Stimulated activated CD4-positive, alpha-beta T cell treated with anti-CD3 and anti-CD28 coated beads, TNF-alpha, amount 100 ng/mL, for 1 hour (primary cell): ENCODE results near the gene SRP72.

Experiments used
- DNase-seq, 3 donors: peaks; one replicate each; pipeline ENCODE4 v3.0.0-alpha.2; 2020; ENCODE audit warnings: low read depth in 3 of 3, low spot score in 1 of 3

SRP72 gene

DNA sequence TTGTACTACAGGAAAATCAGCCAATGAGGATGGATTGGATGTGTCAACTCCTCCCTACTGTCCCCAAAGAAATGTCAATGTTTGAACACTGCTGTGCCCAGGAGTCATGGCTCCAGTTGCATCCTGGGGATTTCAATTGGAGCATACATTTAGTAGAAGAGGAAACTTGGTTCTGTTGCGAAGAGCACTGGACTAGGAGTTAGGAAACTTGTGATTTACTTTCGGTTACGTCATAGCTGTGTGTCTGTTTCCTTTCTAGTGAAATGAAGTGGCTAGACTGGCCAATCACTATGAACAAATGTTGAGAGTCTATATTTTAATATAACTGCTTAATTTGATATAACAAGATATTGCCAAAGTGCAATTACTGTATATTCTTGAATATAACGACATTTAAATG is 73.4 kb downstream of the SRP72 start:
- no peak for DNase-seq

DNA sequence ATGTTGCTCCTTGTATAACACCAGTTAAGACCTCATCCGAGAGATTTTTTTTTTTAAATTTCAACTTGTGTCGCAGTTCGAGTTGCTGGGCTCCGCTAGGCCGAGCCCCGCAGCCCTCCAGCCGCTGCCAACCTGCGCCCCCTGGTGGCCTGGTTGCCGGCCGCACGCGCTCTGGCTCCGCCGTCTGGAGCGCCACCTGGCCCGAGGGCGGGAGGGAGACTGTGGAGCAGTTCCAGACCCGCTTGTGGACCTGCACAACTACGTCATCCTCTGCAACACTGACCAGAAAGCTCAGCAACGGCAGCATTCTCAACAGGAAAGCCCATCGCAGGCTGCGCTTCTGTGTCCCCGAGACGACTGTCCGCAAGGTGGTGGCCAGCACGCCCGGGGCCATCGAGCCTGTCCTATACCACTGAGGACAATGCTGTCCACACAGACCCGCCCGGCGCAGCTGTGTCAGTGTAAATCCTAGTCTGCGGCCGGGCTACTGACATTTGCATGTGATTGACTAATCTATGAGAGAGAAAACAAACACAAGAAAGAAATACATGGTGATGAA is 77.2 kb downstream of the SRP72 start:
- DNase-seq: peak; percentile 47 to 86 (median 76)

DNA sequence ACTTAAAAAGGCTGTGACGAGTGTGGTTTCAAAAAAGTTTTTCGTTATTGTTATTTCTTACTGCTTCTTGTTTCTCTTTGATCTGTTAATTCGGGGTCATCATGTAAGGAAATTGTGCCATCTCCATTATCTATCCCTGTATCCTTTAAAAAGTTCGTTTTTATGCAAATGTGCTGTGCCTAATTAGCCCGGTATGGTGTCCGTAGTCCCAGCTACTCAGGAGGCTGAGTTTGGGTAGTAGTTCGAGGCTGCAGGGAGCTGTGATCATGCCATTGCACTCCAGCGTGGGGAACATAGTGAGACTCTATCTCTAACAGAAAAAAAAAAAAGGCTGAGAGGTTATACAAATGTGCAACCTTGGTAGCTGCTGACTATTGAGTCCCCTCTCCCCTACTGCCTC is 83.2 kb downstream of the SRP72 start:
- DNase-seq: no peak

DNA sequence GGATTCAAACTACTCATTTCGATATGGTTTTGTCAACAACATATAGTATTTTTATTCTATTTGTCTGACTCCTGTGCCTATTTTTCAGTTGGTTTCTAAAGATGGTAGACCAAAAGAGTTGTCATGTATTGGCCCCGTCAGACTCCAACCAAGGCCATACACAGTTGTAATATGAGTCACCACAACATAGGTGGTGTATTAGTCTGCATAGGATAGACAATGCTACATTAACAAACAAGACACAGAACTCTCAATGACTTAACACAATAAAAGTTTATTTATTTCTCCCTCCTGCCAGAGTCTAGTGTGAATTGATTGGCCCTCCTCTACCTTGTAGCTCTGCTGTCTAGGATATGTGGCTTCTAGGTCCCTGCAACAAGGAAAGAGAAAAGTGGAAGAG is 84.1 kb downstream of the SRP72 start:
- DNase-seq: no peak

DNA sequence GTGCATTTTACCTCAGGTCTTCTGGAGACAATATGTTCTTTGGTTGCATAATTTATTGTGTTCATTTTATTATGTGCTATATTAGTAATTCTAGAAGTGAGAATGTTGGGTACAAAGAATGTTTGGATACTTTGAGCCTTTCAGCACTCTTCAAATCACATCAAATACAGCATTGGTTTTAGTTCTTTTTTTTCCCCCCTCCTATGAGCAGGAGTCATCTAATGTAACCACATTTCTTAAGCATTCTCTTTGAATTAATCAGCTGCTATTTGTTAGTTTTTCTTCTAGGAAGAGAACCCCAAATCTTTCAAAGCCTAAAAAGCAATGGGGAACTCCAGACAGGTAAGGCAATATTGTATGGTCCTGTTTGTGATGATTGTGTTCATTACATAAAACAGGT is 84.9 kb downstream of the SRP72 start:
- DNase-seq: no peak
